ENCODE data around the gene MTHFD2.
"Not testable (repeated sequence)": the region's sequence is repeated elsewhere in the genome, so short reads cannot be mapped to it uniquely, and the experiment has no call there.

MTHFD2 gene

DNA sequence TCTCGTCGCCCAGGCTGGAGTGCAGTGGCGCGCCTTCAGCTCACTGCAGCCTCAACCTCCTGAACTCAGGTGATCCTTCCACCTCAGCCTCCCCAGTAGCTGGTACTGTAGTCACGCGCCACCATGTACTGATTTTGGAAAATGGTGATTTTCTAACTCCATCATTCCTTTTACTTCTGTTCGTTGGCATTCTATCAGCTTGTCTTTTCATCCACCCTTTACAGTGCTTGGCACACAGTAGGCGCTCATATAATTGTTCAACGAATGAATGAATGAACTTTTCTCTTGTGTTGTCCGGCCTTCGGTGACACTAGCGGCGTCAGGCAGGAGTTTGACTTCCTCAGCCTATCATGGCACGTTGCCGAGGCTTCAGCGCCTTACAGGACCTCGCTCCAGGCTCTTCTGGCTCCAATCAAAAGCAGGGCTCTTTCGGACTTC lies 373 bp upstream of the MTHFD2 start:
- no peak for DNase-seq (ENCODE audit: low read depth)

DNA sequence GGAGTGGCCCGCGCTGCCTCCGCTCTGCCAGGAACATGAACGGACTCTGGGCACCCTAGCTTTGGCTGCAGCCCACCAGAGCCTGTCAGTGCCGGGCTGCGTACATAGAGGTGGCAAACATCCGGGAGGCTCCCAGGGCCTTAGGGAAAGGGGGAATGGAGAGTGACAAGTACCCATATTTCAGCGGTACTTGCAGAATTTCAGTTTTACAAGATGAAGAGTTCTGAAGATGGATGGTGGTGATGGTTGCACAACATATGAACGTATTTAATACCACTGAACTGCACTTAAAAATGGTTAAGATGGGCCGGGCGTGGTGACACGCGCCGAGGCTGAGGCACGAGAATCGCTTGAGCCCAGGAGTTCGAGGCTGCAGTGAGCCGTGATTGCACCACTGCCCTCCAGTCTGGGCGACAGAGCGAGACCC lies 873 bp downstream of the MTHFD2 start:
- no peak for DNase-seq (ENCODE audit: low read depth)

DNA sequence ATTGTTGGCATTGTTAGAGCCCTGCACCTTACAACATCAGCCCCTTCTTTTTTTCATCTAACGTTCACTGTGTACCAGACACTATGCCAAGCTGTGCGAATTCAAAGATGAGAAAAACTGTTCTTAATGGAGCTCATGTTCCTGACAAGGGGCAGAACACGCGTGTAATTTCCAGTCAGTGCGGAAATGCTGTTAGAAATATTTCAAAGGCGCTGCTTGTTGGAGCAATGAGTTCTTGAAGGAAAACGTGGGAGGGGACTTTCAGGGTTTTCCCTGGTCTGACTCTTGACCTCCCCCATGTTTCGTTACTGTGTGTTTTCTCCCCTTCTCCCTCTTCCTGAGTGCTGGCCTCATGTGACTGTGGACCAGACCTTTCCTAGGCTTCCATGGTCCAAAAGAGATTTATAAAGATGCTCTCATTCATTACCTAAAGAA lies 1.5 kb downstream of the MTHFD2 start:
- no peak for DNase-seq (ENCODE audit: low read depth)

DNA sequence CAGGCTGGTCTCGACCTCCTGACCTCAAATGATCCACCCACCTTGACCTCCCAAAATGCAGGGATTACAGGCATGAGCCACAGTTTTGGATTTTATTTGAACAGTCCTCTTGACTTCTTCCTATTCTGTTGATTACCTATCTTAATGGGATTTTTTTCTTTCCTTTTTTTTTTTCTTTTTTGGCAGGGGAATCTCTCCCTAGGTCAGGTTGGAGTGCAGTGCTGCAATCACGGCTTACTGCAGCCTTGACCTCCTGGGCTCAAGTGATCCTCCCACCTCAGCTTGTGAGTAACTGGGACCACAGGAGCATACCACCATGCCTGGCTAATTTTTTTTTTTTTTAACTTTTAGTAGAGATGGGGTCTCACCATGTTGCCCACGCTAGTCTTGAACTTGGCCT lies 2.8 kb downstream of the MTHFD2 start:
- DNase-seq (ENCODE audit: low read depth) = no peak

DNA sequence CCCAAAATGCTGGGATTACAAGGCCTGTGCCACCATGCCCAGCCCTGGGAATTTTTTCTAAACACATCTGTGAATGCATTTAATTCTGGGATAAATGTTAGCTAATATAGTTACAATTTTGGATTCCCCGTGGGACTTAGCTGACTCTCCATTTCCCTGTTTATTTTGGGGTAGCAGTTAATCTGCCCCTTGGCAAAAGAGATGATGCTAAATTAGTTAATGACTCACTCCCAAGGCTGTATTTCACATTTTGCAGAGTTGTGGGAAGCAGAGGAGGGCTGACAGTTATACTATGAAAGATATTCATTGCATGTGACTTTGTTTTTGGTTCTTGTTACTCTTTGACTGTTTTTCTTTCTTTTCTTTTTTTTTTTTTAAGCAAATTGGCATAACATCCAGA lies 3.2 kb downstream of the MTHFD2 start:
- DNase-seq (ENCODE audit: low read depth) = no peak

DNA sequence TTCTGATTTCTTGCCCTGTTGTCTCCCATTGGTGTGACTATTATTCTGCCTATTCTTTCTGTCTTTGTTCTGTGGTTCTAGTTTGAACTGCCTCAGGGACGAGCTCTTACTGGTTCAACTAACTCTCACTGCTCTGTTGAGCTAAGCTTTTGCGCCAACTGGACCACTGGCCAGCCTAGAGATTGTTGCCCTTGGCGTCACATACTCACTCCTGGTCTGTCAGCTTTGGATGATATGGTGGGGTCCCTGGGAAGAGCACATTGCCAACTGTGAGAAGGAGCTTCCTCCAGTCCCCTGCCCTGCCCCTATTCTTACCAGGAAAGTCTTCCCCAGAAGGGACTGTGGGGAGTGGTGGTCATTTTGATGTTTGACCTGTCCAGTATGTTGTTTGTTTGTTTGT lies 6.0 kb downstream of the MTHFD2 start:
- no peak for DNase-seq (ENCODE audit: low read depth)

DNA sequence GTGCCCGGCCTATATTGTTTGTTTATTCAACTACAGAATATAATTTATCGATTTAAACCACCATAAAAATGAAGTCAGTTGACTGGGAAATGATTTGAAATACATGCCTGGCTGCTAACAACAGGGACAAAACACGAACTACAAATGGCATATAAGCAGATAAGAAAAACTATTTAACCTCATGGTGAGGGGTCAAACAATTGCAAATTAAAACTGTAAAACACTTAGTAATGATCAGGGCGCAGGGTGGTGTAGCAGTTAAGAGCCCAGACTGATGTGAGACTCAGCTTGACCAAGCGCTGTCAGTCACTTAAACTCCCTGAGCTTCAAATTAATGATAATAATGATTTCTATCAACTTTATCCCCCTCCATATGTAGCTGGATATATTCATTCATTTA lies 6.7 kb downstream of the MTHFD2 start:
- DNase-seq (ENCODE audit: low read depth) = no peak

DNA sequence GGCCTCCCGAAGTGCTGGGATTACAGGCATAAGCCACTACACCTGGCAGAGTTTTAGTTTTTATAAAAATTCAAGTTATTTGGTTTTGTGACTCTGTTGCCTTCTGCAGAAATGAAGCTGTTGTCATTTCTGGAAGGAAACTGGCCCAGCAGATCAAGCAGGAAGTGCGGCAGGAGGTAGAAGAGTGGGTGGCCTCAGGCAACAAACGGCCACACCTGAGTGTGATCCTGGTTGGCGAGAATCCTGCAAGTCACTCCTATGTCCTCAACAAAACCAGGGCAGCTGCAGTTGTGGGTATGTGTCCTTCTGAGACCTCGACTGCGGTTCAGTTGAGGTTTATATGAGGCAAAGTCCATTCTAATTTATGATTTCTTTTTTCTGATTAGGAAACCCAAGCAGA lies 7.2 kb downstream of the MTHFD2 start:
- no peak for DNase-seq (ENCODE audit: low read depth)

DNA sequence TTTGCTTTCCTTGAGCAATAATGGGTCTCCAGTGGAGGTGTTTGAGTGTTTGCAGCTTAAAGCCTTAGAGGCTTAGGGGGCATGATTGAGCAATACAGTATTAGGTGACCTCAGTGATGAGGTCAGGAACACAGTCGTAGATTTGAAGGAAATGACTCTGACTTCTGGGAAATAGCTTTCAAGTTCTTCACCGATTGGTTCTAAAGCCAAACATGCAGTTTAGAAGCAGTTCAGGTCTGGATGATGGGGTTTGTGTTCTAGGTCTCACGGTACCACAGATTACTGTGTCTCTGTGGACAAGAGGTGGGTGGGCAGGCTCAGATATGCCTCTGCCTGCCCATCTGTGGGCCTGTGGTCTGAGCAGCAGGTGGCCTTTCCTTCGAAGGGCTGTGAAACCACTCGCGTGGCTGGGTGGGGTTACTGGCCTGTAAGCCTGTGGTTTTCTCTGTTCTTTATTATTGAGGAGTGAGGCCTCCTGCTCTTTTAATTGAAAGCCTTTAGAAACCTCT lies 7.8 kb downstream of the MTHFD2 start:
- no peak for DNase-seq (ENCODE audit: low read depth)

DNA sequence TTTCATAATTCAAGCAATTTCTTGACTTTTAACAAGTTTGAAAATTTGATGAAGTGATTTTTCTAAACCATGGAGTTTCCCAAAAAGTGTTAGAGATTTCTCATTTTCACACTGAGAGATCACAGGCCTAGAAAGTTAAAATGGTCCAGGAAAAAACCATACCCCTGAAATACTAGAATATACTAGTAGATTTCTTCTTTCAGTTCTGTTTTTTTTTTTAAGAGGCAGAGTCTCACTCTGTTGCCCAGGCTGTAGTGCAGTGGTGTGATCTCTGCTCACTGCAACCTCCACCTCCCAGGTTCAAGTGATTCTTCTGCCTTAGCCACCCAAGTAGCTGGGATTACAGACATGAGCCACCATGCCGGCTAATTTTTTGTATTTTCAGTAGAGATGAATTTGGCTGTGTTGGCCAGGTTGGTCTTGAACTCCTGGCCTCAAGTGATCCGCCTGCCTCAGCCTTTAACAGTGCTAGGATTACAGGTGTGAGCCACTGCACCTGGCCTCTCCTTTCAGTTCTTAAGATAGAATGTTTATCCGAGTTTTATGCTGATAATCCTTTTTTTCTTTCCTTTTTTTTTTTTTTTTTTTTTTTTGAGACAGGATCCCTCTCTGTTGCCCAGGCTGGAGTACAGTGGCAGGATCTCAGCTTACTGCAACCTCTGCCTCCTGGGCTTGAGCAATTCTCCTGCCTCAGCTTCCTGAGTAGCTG lies 14.4 kb downstream of the MTHFD2 start:
- DNase-seq (ENCODE audit: low read depth) = no peak

DNA sequence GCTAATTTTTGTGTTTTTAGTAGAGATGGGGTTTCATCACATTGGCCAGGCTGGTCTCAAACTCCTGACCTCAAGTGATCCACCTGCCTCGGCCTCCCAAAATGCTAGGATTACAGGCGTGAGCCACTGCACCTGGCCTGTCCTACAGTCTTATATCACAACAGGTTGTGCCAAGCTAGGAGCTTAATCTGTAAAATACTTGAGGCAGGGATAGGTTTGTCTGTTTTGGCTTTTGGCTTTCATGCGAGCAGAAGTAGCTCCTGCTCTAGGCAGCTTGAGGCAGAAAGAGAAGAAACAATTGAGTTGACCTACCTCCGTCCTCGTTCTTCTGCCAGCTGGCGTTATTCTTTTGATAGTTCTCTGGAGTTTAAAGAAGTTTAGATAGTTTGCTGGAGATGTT lies 17.4 kb downstream of the MTHFD2 start:
- not testable (repeated sequence) for DNase-seq (ENCODE audit: low read depth)

DNA sequence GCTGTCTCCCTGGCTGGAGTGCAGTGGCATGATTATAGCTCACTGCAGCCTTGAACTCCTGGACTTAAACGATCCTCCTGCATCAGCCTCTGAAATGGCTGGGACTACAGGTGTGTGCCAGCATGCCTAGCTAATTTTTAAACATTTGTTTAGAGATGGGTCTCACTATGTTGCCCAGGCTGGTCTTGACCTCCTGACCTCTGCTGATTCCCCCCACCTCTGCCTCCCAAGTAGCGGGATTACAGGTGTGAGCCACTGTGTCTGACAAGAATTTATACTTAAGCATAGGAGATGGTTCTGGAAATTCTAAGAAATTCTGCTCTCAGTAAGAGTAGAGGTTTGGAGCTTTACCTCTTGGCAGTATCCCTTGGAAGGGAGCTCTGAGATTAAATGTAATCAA lies 18.2 kb downstream of the MTHFD2 start:
- DNase-seq (ENCODE audit: low read depth) = no peak

DNA sequence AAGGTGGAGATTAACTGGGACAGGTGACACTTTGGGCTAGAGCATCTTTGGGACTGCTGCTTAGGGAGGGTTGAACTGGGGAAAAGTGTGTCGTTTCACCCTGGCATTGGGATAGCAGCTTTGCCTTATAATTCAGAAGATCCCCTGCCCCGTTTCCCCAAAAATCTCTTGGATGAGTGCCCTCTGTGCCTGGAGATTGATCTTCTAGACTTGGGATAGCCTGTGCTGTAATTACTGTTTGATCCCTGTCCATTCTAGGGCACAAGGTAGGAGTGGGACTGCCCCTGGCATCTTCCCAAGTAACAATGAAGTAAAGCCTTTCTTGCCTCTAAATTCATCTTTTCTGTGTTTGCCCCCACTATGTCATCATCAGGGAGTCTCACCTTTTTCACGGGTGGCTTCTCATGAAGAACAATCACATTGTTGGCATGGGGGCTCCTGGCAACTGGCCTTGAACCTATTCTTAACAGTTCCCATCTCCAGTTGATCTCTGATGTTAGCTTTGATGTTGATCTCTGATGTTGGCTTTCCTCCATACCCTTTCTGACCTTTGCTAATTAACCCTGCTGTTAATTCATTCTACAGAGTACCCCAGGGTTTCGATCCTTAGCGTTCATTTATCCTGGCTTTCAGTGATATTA lies 21.6 kb downstream of the MTHFD2 start:
- DNase-seq (ENCODE audit: low read depth) = no peak

DNA sequence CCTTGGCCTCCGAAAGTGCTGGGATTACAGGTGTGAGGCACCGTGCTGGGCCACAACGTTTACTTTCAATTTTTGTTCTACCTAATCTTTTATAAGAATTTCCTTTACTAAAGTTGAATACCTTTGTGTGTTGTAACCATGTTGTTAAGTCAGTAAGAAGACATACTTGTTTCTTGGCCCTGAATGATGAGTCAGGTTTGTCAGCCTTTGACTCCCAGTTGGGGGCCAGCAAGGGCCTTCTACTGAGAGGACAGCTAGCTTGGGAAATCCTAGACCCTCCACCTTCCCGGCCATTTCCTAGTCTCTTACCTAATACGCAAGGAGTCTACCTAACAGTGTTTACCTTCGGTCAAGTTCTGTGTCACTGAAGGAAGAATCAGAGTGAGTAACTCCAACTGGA lies 22.7 kb downstream of the MTHFD2 start:
- no peak for DNase-seq (ENCODE audit: low read depth)

DNA sequence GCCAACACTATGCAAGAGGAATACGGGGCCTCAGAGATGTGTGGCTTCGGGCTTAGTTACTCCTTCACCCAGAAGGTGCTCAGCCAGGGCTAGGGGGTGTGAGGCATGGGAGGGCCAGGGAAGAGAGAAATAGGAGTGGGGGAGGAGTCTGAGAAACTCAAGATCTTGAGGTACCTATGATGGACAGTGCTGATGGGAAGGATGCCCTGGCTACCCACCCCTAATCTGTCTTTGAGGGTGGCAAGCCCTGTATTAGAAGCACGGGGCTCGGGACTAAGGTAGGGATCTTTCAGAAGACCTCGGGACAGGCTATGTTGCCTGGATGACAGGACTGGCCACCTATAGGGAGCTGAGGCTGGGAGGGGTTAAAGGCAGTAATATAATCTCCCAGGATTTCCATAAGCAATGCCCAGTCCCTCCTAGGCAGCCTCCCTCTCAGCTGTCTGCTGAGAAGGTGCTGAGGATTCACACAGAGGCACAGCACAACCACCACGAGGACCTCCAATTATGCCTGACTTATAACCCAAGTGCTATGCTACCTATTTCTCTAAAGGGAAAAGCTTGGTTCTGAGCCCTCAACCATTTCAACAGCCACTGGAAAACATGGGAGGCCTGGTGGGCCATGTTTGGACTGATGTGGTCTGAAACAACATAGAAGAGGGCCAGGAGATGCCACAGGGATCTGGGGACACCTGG lies 23.3 kb downstream of the MTHFD2 start:
- no peak for DNase-seq (ENCODE audit: low read depth)

DNA sequence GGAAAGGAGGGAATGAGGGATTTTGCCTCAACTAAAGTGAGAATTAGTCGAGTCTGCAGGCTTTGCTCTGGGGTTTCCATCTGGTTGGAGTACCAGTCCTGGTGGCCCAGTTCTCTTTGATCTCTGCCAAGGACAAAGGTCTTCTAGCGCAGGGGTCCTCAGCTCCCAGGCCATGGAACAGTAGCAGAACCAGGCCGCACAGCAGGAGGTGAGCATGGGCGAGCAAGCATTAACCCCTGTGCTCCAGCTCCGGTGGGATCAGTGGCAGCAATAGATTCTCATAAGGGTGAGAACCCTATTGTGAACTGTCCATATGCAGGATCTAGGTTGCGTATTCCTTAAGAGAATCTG lies 23.9 kb downstream of the MTHFD2 start:
- no peak for DNase-seq (ENCODE audit: low read depth)

DNA sequence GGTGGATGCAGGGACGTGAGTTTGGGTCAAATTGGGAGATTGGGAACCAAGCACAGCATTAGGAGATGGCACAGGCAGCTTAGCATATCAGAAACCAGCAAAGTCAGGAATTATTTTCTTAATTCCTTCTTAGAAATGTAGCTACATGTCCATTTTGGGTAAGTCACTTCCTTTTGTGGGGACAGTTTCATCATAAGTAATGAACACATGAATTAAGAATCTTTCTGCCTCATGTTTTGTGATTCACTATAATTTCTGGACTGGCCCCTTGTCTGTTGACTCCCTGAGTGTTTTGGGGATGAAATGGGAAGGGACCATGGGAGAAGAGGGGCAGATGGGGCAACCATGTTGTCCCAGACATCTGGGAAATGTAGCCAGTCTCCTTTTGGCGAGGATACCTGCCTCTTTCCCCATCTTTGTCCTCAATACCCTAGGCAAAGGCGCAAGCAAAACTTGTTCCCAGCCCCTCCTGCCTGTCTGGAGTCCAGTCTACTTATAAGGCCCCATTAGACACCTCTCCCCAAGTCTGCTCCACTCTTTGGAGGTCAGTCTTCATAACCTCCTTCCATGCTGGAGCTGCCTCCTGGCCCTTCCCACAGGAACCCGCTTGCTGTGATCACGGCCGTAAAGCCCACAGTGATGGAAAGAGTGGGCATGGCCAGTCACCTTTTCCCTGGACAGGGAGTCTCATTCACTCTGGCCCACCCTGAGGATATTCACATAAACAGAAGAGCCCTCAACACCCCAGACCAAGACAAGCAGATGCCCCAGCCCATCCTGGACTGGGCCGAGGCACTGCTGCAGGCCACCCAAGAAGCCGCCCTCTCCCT lies 25.7 kb downstream of the MTHFD2 start:
- no peak for DNase-seq (ENCODE audit: low read depth)

DNA sequence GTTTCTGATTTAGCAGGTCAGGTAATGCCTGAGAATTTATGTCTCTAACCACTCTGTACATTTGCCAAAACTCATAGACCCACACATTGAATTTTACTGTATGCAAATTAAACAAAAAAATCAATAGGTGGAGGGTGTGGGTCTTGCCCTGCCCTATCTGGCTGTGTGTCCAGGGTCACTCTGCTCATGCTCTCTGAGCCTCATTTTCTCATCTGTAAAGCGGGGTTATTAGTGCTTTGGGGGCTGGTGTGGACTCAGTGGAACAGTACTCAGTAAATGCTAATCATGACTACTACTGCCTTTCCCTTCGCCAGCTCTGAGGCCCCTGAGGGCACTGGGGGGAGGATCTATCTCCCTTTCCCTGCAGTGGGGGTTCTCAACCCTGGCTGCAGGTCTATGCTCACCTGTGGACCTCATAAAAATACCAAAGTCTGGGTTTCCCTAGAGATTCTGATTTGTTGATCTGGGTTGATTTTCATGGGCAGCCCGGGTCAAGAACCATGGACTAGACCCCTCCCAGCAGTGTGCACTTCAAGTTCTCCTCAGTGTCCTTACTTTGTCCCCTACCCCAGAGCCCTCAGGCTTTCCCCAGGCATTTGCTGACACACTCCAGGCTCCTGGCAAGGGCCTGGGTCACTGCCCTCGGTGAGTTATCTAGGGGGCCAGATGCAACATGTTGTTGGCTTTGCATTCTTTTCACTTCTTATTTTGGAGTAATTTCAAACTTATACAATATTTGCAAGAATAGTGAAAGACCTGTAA lies 27.5 kb downstream of the MTHFD2 start:
- no peak for DNase-seq (ENCODE audit: low read depth)

DNA sequence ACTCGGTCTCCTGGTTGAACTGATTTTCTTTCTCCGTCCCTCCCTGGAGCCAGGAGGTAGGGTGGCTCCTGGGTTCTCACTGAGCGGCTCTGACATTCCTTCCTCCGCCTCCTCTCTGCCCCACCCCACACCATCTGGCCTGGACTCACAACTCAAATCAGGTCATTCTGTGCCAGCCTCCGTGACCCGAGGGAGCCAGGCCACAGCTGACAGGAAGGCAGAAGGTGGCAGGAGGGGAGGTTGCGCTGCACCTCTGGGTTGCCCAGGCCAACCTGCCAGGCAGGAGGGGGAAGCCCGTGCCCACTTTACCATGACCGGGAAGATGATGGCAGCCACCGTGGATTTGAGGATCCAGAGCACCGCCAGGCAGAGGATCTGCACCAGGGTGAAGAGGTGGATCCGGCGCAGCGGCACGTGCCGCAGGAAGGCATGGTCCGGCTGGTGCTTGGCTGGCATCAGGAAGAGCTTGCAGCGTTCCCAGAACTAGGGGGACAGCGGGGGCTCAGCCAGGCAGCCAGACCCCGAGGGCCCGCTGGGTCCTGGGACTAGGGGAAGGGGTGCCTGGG lies 28.3 kb downstream of the MTHFD2 start:
- DNase-seq (ENCODE audit: low read depth) = no peak

DNA sequence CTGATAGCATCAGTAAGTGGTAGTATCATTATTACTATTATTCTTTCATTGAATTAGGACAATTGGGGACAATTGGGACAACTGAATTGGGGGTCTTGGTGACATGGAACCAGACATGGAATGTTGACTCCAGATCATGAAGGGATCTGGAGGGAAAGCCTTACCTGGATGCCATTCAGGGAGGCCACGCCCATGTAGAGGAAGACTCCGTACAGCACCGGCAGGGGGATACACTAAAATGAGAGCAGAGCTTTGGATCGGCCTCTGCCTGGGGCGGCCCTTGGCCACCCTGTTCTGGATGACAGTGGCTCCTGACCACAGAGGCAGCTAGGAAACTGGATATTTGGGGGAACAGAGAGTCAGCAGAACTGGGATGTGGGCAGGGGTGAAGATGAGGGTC lies 29.2 kb downstream of the MTHFD2 start:
- no peak for DNase-seq (ENCODE audit: low read depth)

DNA sequence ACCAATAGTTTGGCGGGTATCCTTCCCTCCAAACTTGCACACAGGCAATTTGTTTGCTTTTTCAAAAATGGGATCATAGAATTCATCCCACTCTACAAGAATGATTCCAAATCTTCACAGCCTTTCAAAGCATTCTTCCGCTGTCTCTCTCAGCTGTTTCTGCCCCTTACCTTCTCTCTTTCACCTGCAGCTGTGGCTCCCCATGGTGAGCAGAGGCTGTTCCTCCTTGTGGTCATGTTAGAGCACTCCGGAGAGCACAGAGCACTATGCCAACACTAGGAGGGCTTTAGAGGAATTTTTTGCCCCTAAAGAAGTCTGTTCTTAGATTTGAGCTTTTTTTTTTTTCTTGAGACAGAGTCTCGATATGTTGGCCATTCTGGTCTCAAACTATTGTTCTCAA lies 30.4 kb downstream of the MTHFD2 start:
- DNase-seq (ENCODE audit: low read depth) = no peak
